GM19452 (cell line): ENCODE data around the gene SUCNR1.

Source experiments
- ATAC-seq: cut with Tn5 transposase; IDR thresholded peaks from one replicate; pipeline ENCODE4 v1.9.1; 2021; ENCODE audit not compliant: unreplicated experiment

Gene SUCNR1

GRCh38 chr3:151933234-151933853, 59.9 kb downstream of the SUCNR1 start:
- ATAC-seq = no peak
